ENCODE results near the gene PLEKHN1.
"Not testable (repeated sequence)": the region's sequence is repeated elsewhere in the genome, so short reads cannot be mapped to it uniquely, and the experiment has no call there.

PLEKHN1 gene

GRCh38 chr1:1013105-1013921, 47.0 kb downstream of the PLEKHN1 start, which contains the start of gene ISG15:
ISG15 (plus strand) TSS chr1:1013497; CDS start chr1:1013574, 77 bp downstream.
- peak; percentile 38 for DNase-seq

- DNase-seq = no peak
Observed at GRCh38 chr1:1013922-1014648, 47.8 kb downstream of the PLEKHN1 start.

- peak; percentile 41 for DNase-seq
Observed at GRCh38 chr1:1014799-1015681, 48.8 kb downstream of the PLEKHN1 start.

- DNase-seq = not testable (repeated sequence)
Observed at GRCh38 chr1:1017397-1018320, 51.4 kb downstream of the PLEKHN1 start.

DNA sequence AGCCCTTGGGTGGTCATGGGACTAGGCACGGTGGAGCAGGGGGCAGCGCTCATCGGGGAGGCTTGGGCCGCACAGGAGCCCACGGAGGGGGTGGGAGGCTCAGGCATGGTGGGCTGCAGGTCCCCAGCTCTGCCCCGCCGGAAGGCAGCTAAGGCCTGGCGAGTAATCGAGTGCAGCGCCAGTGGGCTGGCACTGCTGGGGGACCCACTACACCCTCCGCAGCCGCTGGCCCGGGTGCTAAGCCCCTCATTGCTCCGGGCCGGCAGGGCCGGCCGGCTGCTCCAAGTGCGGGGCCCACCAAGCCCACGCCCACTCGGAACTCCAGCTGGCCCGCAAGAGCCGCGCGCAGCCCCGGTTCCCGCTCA, 52.0 kb downstream of the PLEKHN1 start:
- not testable (repeated sequence) for DNase-seq

- DNase-seq = peak; percentile 77
Observed at GRCh38 chr1:1019122-1019999, 53.1 kb downstream of the PLEKHN1 start.

GRCh38 chr1:1020000-1020404, 53.7 kb downstream of the PLEKHN1 start, which contains the start of gene AGRN:
AGRN (plus strand) TSS chr1:1020120; CDS start chr1:1020173, 53 bp downstream.
- no peak for DNase-seq

DNA sequence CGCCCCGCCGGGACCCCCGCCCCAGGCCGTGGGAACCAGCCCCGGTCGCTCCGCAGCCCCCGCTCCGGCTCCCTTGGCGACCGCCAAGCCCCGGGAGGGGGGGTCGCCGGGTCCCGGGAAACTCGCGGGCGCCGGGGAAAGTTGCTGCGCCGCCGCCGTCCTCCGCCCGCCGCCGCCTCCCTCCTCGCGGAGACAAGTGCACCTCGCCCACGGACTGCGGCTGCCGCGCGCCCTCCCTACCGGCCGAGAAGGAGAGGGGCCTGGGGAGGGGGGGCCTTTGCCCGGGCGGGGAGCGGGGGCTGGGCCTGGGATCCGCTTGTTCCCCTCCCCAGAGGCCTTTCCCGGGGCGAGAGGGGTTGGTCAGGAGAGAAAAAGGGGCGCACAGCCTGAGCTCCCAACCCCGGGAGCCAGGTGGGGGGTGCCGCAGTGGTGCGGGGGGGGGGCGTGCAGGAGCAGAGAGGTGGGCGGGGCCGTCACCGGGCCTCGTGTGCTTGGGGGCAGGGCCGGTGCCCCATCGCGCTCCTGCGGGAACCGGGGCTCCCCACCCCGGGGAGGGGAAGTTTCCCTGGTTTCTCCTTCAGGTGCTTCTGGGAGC, 54.2 kb downstream of the PLEKHN1 start:
- no peak for DNase-seq

DNA sequence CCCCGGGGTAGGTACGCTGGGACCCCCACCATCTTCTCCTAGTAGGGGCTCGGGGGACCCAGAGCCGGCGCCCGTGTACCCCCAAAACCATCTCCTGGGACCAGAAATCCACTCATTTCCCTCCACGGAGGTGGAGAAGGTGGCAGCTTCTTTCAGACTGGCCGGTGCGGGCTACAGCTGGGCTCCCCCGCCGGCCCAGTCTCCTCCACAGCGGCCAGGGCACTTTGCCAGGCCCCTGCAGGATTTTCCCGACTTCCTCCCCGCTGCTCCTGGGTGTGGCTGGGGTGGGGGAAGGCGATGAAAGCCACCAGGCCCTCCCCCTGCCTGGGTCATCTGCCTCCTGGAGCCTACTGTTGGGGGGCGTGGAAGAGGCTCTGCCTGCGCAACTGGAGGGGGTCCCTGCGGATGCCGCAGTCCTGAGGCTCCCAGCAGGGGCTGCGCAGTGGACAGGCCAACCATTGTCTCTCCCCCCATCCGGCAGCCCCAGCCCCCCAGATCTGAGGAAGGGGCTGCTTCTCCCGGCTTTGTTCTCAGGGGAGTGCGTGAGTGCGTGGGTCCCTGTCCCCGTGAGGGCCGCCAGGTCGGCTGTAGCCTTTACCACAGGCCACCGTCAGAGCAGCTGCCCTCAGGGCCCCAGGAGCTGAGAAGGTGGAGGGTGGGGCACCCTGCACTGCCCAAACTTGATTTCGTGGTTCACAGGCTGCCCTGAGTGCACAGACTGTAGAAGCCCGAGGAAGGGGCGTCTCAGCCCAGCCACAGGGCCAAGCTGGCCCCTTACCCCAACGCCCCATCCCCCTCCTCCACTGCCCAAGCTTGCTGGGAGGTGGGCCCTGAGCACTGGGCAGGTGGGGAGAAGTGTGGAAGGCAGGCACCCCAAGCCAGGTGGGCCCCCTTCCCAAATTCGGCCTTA, 55.0 kb downstream of the PLEKHN1 start:
- no peak for DNase-seq

GRCh38 chr1:1021920-1022259, 55.6 kb downstream of the PLEKHN1 start:
- DNase-seq = no peak

- DNase-seq = no peak
Observed at GRCh38 chr1:1022302-1023009, 56.2 kb downstream of the PLEKHN1 start.

DNA sequence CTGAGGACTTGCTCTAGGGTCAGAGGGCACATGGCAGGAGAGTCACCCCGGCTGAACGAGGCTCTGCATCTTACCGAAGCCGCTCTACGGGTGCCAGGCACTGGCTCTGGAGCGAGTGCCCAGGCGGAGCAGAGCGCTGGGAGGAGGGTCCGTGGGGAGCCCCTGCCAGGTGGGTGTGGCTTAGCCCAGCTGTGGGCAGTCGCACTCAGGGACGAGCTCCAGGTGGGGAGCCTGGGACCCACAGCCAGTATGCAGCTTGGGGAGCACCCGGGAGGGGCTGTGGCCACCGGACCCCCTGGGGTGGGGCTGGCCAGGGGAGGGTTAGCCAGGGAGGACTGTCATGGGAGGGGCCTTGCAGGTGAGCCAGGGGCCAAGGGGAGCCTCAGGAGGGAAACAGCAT, 57.4 kb downstream of the PLEKHN1 start:
- no peak for DNase-seq

GRCh38 chr1:1024149-1024770, 58.0 kb downstream of the PLEKHN1 start:
- no peak for DNase-seq

DNA sequence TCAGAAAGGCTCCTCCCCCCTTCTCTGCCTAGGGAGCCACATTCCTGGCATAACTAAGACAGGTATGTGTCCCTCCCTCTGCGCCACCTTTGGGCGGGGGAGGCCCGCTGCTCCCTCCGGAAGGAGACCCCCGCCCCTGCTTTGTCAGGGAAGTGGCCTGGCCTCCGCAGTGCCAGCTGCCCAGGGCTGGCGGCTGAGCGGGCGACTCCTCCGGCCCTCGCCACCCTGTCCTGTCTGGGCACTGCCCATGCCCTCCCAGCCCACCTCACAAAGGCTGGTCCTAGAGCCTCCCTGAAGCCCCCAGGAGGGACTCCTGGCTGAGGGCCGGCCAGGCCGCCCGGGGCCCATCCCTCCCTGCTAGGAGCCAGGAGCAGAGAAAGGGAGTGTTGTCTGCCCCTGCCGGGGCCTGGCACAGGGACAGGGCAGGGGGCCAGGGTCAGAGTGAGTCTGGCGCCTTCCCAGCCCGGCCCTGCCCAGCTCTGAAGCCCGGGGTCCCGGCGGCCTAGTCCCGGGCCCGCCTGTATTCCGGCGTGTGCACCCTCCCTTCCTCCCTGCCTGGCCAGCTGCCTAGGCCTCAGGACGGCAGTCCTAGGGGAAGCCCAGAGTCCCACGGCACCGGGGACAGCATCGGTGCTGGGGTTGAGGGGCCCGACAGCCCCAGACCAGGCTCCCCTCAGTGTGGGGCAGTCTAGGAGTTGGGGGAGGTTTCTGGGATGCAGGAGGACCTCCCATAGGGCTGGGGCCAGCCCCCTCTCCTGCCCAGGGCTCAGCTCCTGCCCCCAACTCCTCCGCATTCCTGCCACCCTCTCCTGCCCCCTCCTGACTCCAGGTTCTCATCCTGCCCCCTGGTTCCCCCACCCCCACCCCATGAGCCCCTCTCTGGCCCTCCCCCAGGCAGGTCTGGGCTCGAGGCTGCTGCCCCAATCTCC, 58.8 kb downstream of the PLEKHN1 start:
- DNase-seq = no peak
